ENCODE data around the gene AJM1. TPM values are rescaled to one million over a fixed set of nuclear protein-coding genes. Genes with fewer than 3 reads are reported as not detected.
"Not testable (repeated sequence)": the region's sequence is repeated elsewhere in the genome, so short reads cannot be mapped to it uniquely, and the experiment has no call there.

Gene AJM1
- total RNA-seq, 2 experiments from 2014 or later, result 1.1 to 1.2 TPM

DNA sequence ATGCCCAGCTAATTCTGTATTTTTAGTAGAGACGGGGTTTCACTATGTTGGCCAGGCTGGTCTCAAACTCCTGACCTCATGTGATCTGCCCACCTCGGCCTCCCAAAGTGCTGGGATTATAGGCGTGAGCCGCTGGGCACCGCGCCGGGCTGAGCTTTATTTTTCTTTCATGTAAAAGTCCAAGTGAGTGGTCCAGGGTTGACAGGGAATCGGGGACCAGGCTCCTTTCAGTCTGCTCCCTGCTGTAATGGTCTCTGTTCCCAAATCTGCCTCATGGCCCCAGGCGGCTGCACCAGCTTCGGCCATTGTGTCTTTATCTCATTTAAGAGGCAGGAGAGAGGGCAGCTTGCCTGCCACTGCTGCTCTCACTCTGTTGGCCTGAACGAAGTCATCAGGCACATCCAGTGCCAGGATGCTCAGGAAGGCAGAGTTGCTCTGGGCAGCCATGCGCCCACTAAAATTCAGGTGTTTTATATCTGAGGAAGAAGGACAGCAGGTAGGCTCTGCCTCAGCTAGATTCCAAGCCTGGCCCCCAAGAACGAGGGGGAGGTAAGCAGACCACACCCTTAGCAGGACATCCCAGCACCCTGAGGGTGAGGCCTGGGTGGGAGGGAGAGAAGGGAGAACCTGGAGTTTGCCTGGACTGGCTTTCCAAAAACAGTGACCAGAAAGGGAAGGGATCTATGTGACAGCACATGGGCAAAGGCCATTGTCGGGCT lies 47.8 kb upstream of the AJM1 start:
- Mint-ChIP-seq H3K27me3 (no peaks in the 10 kb centered on the region), H3K4me3 (no peak overlapping the region), H3K36me3 (ENCODE audit: low read depth) (no peaks in the 10 kb centered on the region), H3K9me3 (no peaks in the 10 kb centered on the region), H3K27ac (no peak overlapping the region), H3K4me1 (ENCODE audit: low read depth) (peaks cover 42% of the 10 kb centered on the region)
- intact Hi-C loops (cut with DNase I, micrococcal nuclease), result loop anchor here in 1 of 2 experiments (10.0 kb wide), 1 partner anchor 660 kb away; the partner anchor contains the start of gene NSMF
- Histone ChIP-seq H3K27ac (ENCODE audit: low read depth in 1 of 2, low read length in 2 of 2) (no peak overlapping the region), H3K4me3 (ENCODE audit: low read length) (no peak overlapping the region), H3K9me3 (ENCODE audit: control insufficient read depth in 1 of 2, insufficient read depth in 1 of 2, low read length in 2 of 2) (no peaks in the 10 kb centered on the region), H3K4me1 (ENCODE audit: insufficient read depth, low read length) (peaks cover 35% of the 10 kb centered on the region), H3K27me3 (ENCODE audit: control insufficient read depth in 1 of 2, insufficient read depth in 2 of 2, low read length in 2 of 2) (no peaks in the 10 kb centered on the region), H3K36me3 (ENCODE audit: insufficient read depth, low read length) (peaks cover 14% of the 10 kb centered on the region)
- POLR2A ChIA-PET, result interaction anchor here (4.4 kb wide), 1 partner anchor 13 kb away, joined by 30 read pairs; the partner anchor contains the start of gene RABL6
- DNase-seq (no peak), ATAC-seq (ENCODE audit: poor library complexity) (no peak)
- TF ChIP-seq, protein P1, sequence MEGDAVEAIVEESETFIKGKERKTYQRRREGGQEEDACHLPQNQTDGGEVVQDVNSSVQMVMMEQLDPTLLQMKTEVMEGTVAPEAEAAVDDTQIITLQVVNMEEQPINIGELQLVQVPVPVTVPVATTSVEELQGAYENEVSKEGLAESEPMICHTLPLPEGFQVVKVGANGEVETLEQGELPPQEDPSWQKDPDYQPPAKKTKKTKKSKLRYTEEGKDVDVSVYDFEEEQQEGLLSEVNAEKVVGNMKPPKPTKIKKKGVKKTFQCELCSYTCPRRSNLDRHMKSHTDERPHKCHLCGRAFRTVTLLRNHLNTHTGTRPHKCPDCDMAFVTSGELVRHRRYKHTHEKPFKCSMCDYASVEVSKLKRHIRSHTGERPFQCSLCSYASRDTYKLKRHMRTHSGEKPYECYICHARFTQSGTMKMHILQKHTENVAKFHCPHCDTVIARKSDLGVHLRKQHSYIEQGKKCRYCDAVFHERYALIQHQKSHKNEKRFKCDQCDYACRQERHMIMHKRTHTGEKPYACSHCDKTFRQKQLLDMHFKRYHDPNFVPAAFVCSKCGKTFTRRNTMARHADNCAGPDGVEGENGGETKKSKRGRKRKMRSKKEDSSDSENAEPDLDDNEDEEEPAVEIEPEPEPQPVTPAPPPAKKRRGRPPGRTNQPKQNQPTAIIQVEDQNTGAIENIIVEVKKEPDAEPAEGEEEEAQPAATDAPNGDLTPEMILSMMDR (IDR thresholded peaks at IDR 0.05), result no peak
- CTCF ChIA-PET, result no interaction called here

DNA sequence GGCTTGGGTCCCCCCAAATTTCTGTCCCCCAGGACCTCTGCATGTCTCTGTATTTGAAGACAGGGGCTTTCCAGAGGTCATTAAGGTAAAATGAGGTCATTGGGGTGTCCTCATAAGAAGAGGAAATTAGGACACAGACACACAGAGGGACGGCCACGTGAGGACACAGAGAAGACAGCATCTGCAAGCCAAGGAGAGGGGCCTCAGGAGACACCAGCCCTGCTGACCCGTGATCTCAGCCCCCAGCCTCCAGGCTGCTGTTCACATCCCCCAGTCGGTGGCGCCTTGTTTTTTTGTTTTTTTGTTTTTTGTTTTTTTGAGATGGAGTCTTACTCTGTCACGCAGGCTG lies 47.3 kb upstream of the AJM1 start:
- H3K27ac Mint-ChIP-seq, result no peak overlapping the region
- intact Hi-C loops (cut with DNase I, micrococcal nuclease), result loop anchor here in 1 of 2 experiments (10.0 kb wide), 1 partner anchor 660 kb away; the partner anchor contains the start of gene NSMF
- no peaks in the 10 kb centered on the region for H3K27me3 Mint-ChIP-seq
- peaks cover 14% of the 10 kb centered on the region for H3K36me3 ChIP-seq (ENCODE audit: insufficient read depth, low read length)
- no peak for ATAC-seq (ENCODE audit: poor library complexity)
- H3K9me3 ChIP-seq (ENCODE audit: control insufficient read depth in 1 of 2, insufficient read depth in 1 of 2, low read length in 2 of 2), result no peaks in the 10 kb centered on the region
- H3K27me3 ChIP-seq (ENCODE audit: control insufficient read depth in 1 of 2, insufficient read depth in 2 of 2, low read length in 2 of 2), result no peaks in the 10 kb centered on the region
- H3K4me3 Mint-ChIP-seq, result no peak overlapping the region
- TF ChIP-seq, protein P1 (IDR thresholded peaks at IDR 0.05), result no peak
- peaks cover 41% of the 10 kb centered on the region for H3K4me1 ChIP-seq (ENCODE audit: insufficient read depth, low read length)
- H3K36me3 Mint-ChIP-seq (ENCODE audit: low read depth), result no peaks in the 10 kb centered on the region
- ChIA-PET POLR2A (no interaction called here), CTCF (no interaction called here)
- no peak overlapping the region for H3K27ac ChIP-seq (ENCODE audit: low read depth in 1 of 2, low read length in 2 of 2)
- no peaks in the 10 kb centered on the region for H3K9me3 Mint-ChIP-seq
- no peak overlapping the region for H3K4me3 ChIP-seq (ENCODE audit: low read length)
- peaks cover 45% of the 10 kb centered on the region for H3K4me1 Mint-ChIP-seq (ENCODE audit: low read depth)
- no peak for DNase-seq

DNA sequence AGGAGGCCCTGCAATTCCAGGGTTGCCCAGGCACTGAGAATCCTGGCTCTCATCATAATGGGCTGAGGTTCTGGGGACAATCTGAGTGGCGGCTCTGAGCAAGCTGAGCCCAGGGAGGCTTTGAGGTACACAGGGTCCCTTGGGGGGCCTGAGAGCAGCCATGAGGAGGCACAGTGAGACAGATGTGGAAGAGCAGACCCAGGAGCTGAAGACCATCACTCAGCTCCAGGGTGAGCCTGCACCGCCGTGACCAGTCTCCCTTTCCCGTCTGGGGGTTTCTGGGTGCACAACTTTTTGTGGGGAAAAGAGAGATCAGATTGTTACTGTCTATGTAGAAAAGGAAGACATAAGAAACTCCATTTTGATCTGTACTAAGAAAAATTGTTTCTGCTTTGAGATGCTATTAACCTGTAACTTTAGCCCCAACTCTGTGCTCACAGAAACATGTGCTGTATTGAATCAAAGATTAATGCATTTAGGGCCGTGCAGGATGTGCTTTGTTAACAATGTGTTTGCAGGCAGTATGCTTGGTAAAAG lies 46.0 kb upstream of the AJM1 start, which contains the start of gene CCDC183:
CCDC183 (plus strand) TSS at position 101 of the 537 bp plus-strand sequence; CDS start at position 161, 60 bp downstream.
- Mint-ChIP-seq H3K27me3 (no peaks in the 10 kb centered on the region), H3K9me3 (no peaks in the 10 kb centered on the region), H3K4me1 (ENCODE audit: low read depth) (peaks cover 45% of the 10 kb centered on the region), H3K4me3 (peak within 1 kb of the TSS; percentile 38), H3K27ac (peak within 1 kb of the TSS; percentile 45), H3K36me3 (ENCODE audit: low read depth) (no peaks in the 10 kb centered on the region)
- peaks cover 14% of the 10 kb centered on the region for H3K36me3 ChIP-seq (ENCODE audit: insufficient read depth, low read length)
- DNase-seq (no peak), ATAC-seq (ENCODE audit: poor library complexity) (no peak)
- intact Hi-C loops (cut with DNase I, micrococcal nuclease), result loop anchor here in 1 of 2 experiments (10.0 kb wide), 1 partner anchor 658 kb away; the partner anchor contains the start of gene NSMF
- ChIA-PET CTCF (no interaction called here), POLR2A (interaction anchor here (1.1 kb wide), 1 partner anchor 68 kb away, joined by 4 read pairs; no protein-coding TSS in a partner anchor)
- H3K4me1 ChIP-seq (ENCODE audit: insufficient read depth, low read length), result peaks cover 46% of the 10 kb centered on the region
- H3K27ac ChIP-seq (ENCODE audit: low read depth in 1 of 2, low read length in 2 of 2), result no peak within 1 kb of the TSS
- H3K27me3 ChIP-seq (ENCODE audit: control insufficient read depth in 1 of 2, insufficient read depth in 2 of 2, low read length in 2 of 2), result no peaks in the 10 kb centered on the region
- no peaks in the 10 kb centered on the region for H3K9me3 ChIP-seq (ENCODE audit: control insufficient read depth in 1 of 2, insufficient read depth in 1 of 2, low read length in 2 of 2)
- TF ChIP-seq, protein P1 (IDR thresholded peaks at IDR 0.05), result no peak
- H3K4me3 ChIP-seq (ENCODE audit: low read length), result no peak within 1 kb of the TSS

DNA sequence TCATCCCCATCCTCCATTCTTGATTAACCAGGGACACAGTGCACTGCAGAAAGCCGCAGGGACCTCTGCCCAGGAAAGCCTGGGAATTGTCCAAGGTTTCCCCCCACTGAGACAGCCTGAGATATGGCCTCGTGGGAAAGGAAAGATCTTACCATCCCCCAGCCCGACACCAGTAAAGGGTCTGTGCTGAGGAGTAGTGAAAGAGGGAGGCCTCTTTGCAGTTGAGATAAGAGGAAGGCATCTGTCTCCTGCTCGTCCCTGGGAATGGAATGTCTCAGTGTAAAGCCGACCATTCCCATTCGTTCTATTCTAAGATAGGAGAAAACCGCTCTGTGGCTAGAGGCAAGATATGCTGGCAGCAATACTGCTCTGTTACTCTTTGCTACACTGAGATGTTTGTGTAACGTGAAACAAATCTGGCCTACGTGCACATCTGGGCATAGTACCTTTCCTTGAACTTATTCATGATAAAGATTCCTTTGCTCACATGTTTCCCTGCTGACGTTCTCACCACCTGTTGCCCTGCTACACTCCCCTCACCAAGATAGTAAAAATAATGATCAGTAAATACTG lies 45.4 kb upstream of the AJM1 start:
- H3K4me3 ChIP-seq (ENCODE audit: low read length); ATAC-seq (ENCODE audit: poor library complexity); DNase-seq; CTCF ChIA-PET; H3K36me3 Mint-ChIP-seq (ENCODE audit: low read depth); H3K27me3 ChIP-seq (ENCODE audit: control insufficient read depth in 1 of 2, insufficient read depth in 2 of 2, low read length in 2 of 2); H3K9me3 Mint-ChIP-seq; H3K27me3 Mint-ChIP-seq; H3K27ac ChIP-seq (ENCODE audit: low read depth in 1 of 2, low read length in 2 of 2); H3K9me3 ChIP-seq (ENCODE audit: control insufficient read depth in 1 of 2, insufficient read depth in 1 of 2, low read length in 2 of 2): not testable (repeated sequence)
- H3K4me1 Mint-ChIP-seq (ENCODE audit: low read depth), result peaks cover 44% of the 10 kb centered on the region
- intact Hi-C loops (cut with DNase I, micrococcal nuclease), result loop anchor here in 1 of 2 experiments (10.0 kb wide), 1 partner anchor 658 kb away; the partner anchor contains the start of gene NSMF
- peaks cover 42% of the 10 kb centered on the region for H3K4me1 ChIP-seq (ENCODE audit: insufficient read depth, low read length)
- peak overlapping the region; percentile 45 for H3K27ac Mint-ChIP-seq
- POLR2A ChIA-PET, result interaction anchor here (1.1 to 3.8 kb wide), 2 partner anchors 11 to 69 kb away, joined by 4 to 20 read pairs; partner anchors contain the start of gene RABL6
- H3K4me3 Mint-ChIP-seq, result peak overlapping the region; percentile 38
- H3K36me3 ChIP-seq (ENCODE audit: insufficient read depth, low read length), result peaks cover 14% of the 10 kb centered on the region

All from CD4-positive, alpha-beta T cell (primary cell).